ENCODE results near the gene SMARCA1. TPM values are rescaled to one million over a fixed set of nuclear protein-coding genes. Genes with fewer than 3 reads are reported as not detected.

SMARCA1 gene
- polyA plus RNA-seq, 1 donor, result 75.5 TPM

DNA sequence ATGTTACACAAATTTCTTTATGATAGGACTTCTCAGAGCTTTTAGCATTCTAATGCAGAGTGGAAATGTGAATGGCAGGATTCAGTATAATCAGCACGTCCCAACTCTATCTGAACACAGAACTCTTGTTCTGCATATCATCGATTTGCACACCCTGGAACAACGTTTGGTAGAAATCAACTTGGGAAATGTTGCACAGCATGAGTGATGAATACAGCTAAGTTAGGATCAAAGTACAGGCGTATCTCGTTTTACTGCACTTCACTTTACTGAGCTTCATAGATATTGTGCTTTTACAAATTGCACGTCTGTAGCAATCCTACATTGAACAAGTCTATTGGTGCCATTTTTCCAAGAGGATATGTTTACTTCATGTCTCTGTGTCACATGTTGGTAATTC, 70.8 kb downstream of the SMARCA1 start:
- DNase-seq (ENCODE audit: low read depth), result no peak

DNA sequence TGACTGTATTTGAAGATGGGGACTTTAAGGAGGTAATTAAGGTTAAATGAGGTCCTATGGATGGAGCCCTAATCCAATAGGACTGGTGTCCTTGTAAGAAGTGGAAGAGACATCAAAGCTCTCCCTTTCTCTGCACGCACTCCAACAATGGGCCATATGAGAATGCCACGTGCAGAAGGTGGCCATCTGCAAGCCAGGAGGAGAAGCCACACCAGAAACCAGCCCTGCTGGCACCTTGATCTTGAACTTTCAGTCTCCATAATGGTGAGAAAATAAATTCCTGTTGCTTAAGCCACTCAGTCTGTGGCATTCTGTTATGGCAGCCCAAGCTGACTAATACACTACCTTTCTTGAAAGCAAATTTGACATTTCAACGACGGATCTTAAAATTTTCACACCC, 73.2 kb downstream of the SMARCA1 start:
- DNase-seq (ENCODE audit: low read depth), result no peak

DNA sequence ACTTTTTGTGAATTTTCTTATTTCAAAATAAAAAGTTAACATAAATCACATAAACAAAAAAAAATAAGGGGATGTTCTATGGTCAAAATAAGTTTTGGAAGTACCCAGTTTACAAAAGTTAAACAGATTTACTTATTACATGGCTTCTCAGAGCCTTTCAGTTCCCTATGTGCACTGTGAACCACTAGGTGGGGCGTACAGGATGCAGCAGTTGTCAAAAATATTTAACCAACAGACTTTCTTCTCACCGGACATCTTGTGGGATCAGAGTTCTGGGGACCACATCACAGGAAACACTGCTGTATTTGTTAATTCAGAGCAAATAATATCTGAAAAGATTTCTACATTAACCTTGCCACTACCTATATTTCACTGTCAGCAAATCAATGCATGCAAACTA, 74.1 kb downstream of the SMARCA1 start:
- DNase-seq (ENCODE audit: low read depth), result no peak

DNA sequence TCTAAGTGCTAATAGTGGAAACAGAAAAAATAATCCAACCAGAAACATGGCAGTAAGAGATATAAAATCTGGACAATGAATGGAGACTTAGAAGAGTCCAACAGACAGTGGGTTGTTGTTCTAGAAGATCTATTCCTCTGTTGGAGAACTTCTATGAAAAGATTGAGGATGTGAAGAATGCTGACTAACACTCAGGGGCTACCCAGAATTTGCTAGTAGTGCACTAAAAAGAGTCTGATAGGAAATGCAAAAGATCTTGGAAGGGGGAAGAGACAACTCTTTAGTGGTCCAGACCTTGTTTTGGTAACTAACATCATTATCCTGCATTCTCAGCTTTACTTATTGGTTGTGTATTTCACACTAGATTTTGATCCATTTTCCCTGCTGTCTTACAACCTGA, 77.9 kb downstream of the SMARCA1 start:
- no peak for DNase-seq (ENCODE audit: low read depth)

DNA sequence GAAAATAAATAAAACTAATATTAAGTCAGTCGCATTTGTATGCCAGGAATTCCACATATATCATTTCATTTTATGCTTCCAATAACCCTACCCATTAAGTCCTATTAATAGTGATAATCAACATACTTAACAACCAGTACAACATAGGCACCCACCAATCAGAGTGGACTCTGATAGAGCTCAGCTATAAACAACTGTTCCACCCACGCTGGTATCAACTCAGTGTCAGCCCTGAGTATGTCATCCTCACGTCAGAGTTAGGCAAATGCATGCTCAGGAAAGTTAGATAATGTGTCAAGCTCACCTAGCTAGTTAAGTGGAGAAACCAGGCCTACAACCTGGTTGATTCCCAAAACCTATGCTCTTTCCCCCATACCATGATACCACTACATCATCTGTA, 89.3 kb downstream of the SMARCA1 start:
- no peak for DNase-seq (ENCODE audit: low read depth)

DNA sequence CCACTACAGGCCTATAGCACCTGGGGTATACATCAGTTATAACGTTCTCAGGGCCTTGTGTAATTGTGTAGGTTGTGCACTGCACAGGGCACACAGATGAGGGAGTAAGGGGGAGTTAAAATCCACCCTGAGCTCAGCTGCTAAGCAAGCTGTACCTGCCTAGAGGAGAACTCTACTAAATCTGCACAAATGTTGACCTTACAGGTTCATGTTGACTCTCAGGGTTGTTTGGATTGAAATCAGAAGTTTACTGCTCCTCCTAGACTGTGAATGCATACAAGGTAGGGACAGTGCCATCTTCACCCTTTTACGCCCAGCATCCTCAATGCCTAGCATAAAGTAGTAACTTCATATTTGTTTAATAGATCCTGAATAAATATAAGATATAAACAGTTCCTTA, 89.8 kb downstream of the SMARCA1 start:
- no peak for DNase-seq (ENCODE audit: low read depth)

DNA sequence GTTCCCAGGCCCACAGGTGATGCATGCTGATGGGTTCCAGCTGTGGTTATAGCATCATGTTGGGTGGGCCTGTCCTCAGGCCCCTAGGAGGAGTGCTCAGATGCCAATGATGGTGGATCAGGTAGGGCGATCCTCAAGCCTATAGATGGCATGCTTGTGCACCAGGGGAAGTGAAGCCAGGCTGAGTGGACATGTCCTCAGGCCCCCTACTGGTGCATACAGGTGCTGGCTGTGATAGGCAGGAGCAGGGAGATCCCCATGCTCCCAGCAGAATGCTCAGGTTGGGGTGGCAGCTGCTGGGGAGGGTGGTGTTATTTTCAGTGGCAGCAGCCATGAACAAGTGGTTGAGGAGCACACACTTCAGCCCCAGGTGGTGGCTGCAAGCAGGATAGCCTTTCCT, 96.0 kb downstream of the SMARCA1 start:
- DNase-seq (ENCODE audit: low read depth), result no peak

DNA sequence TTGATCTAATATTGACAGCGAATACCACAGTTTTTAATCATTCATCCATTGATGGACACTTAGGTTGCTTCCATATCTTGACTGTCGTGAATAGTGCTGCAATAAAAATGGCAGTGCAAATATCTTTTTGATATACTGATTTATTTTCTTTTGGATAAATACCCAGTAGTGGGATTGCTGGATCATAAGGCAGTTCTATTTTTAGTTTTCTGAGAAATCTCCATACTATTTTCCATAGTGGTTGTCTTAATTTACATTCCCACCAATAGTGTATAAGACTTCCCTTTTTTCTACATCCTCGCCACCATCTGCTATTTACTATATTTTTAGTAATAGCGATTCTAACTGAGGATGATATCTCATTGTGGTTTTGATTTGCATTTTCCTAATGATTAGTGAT, 100.1 kb downstream of the SMARCA1 start:
- no peak for DNase-seq (ENCODE audit: low read depth)

DNA sequence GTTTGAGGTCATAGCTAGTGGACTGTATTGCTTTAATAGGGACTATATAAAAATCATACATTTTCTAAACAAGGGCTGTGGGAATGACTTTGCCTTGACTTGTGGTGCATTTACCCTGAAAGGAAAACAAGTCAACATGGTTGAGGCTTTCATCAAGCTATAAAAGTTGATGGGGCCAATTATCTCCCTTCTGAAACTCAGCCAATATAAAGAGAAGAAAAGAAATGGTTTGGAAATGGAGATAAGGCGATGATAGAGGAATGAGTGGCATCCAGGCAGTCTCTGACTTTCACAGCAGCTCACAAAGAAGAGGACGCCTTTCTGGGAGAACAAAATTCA, 118.7 kb downstream of the SMARCA1 start:
- DNase-seq (ENCODE audit: low read depth), result no peak

DNA sequence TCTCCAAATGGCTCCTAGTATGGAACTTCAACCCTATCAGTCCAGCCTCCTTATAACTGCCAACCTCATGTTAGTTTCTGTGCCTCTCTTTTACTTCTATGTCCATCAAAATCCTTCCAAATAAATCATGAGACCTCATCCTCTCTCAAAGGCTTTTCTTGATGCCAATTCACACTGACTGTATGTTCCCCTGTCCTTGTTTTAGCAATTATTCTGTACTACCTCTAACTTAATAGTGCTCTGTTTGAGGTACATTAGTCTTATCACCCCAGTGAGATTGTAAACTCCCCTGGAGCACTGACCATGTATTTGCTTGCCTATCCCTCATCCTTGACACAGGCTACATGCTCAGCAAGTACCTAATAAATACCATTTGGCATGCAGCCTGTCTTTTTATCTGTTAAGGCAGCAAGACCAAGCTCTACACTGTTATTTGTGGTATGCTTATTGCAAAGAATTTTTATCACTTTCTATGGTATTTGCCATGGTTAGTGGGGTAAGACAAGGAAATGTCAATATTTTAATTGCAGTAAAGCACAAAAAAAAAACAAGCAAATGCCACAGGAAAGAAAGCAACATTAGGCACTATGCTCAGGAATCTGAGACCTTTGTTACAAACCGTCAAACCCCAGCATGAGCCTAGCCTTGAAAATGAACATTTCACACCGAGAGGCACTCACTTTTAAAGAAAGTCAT, 119.2 kb downstream of the SMARCA1 start:
- no peak for DNase-seq (ENCODE audit: low read depth)

Other genes starting within 250 kb of the SMARCA1 start
- 11.1 TPM for gene OCRL, start 16.8 kb upstream of the SMARCA1 start, polyA plus RNA-seq (ENCODE audit: insufficient read length)
- 6.9 TPM for gene APLN, start 131.5 kb upstream of the SMARCA1 start, polyA plus RNA-seq (ENCODE audit: insufficient read length)
- 3.6 TPM for gene XPNPEP2, start 215.5 kb upstream of the SMARCA1 start, polyA plus RNA-seq (ENCODE audit: insufficient read length)